Thyroid gland (tissue), 4 donors: Measurements from ENCODE around the gene PACSIN1. TPM values are rescaled to one million over a fixed set of nuclear protein-coding genes. Genes with fewer than 3 reads are reported as not detected.

Experiments
- DNase-seq, 2 donors: peaks; one replicate each; pipeline ENCODE4 v3.0.0-alpha.2; 2019
- H3K27ac ChIP-seq, 3 donors: fragments of 200-600 bp; sonication (generic); 1 replicate in 2 of 3; 2 replicates in 1 of 3; pipeline ENCODE4 v1.5.1; 2016 to 2019; ENCODE audit warnings: mild to moderate bottlenecking in 1 of 3, moderate library complexity in 1 of 3
- H3K27me3 ChIP-seq: fragments of 200-600 bp; sonication (generic); one replicate; pipeline ENCODE4 v1.5.1; 2019
- H3K36me3 ChIP-seq, 2 donors: fragments of 200-600 bp; sonication (generic); one replicate each; pipeline ENCODE4 v1.5.1; 2016 to 2019
- H3K4me1 ChIP-seq, 2 donors: fragments of 200-600 bp; sonication (generic); one replicate each; pipeline ENCODE4 v1.5.1; 2017 to 2019
- H3K4me3 ChIP-seq, 3 donors: fragments of 200-600 bp; sonication (generic); replicated peaks in 1 of 3; 1 replicate in 2 of 3; 2 replicates in 1 of 3; pipeline ENCODE4 v1.5.1; 2016; ENCODE audit warnings: mild to moderate bottlenecking in 1 of 3
- H3K9me3 ChIP-seq: fragments of 200-600 bp; sonication (generic); one replicate; pipeline ENCODE4 v1.5.1; 2017
- POLR2A ChIP-seq, 2 donors: fragments of 450-650 bp; IDR thresholded peaks; one replicate each; pipeline ENCODE4 v1.6.1; 2017; ENCODE audit warnings: antibody characterized with exemption in 2 of 2, mild to moderate bottlenecking in 2 of 2, moderate library complexity in 1 of 2
- WGBS, 2 donors: methylation state at CpG; one replicate each; pipeline ENCODE4 v1.1.5; 2017; 5-methylcytosine and 5-hydroxymethylcytosine counted together
- intact Hi-C: fragments of 100-400 bp; cut with DNase I; formaldehyde crosslinking; loops from one replicate; pipeline ENCODE4 v1.15.1; 2023
- total RNA-seq, 4 donors: library from RNA; depleted of rRNA; stranded (reverse); fragments of >200 nt; gene quantifications; one replicate each; pipeline ENCODE4 v1.2.3, GENCODE V29; 2016
- TF ChIP-seq, protein P1 (sequence below), 6 experiments: fragments of 200-600 bp in 3 of 6; fragments of 450-650 bp in 3 of 6; sonication (generic) in 3 of 6; IDR thresholded peaks; one replicate each; pipeline ENCODE4 v1.5.1; 2016 to 2019; ENCODE audit warnings: antibody characterized with exemption in 6 of 6, mild to moderate bottlenecking in 2 of 6, inconsistent platforms in 1 of 6, moderate library complexity in 1 of 6

The PACSIN1 gene
- total RNA-seq, 4 donors from 2014 or later: 0.11 TPM; not detected in 3

DNA sequence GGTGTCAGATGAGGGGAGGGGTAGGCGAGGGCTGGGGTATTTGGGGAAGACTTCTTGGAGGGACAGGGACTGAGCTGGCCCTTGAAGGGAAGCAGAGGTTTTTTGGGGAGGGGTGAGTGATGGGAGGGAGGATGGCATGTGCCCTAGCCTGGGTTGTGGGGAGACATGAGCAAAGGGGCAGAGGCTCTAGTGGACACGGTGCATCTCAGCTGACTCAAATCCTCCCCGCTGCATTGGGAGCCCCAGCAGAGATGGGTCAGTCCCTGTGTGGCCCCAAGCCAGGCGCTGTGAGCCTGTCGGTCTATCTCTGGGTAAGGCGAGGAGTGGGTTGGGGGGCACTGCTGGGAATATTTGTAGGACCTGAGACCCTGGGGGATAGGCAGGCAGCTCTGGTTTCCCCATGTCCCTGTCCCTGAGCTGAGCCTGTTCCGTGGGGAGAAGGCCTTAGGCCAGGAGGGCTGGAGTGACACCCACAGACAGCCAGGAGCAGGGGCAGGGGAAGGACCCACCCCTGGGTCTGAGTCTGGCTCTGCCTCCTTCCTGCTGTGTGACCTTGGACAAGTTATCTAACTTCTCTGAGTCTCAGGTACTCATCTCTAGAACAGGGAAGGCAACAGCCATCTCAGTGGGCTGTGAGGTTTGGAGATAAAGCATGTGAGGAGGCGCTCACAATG lies 54.2 kb downstream of the PACSIN1 start:
- DNase-seq: no peak
- Histone ChIP-seq H3K4me1 (no peaks in the 10 kb centered on the region), H3K27me3 (no peaks in the 10 kb centered on the region), H3K36me3 (no peaks in the 10 kb centered on the region), H3K4me3 (no peak overlapping the region), H3K9me3 (no peaks in the 10 kb centered on the region), H3K27ac (no peak overlapping the region)
- intact Hi-C loops: no loop called here
- WGBS, 2 donors: 89 to 94% methylated on average over 5 to 8 of the region's 8 CpGs
- TF ChIP-seq POLR2A (IDR thresholded peaks at IDR 0.05): no peak
- TF ChIP-seq, protein P1, sequence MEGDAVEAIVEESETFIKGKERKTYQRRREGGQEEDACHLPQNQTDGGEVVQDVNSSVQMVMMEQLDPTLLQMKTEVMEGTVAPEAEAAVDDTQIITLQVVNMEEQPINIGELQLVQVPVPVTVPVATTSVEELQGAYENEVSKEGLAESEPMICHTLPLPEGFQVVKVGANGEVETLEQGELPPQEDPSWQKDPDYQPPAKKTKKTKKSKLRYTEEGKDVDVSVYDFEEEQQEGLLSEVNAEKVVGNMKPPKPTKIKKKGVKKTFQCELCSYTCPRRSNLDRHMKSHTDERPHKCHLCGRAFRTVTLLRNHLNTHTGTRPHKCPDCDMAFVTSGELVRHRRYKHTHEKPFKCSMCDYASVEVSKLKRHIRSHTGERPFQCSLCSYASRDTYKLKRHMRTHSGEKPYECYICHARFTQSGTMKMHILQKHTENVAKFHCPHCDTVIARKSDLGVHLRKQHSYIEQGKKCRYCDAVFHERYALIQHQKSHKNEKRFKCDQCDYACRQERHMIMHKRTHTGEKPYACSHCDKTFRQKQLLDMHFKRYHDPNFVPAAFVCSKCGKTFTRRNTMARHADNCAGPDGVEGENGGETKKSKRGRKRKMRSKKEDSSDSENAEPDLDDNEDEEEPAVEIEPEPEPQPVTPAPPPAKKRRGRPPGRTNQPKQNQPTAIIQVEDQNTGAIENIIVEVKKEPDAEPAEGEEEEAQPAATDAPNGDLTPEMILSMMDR (IDR thresholded peaks at IDR 0.05): no peak

DNA sequence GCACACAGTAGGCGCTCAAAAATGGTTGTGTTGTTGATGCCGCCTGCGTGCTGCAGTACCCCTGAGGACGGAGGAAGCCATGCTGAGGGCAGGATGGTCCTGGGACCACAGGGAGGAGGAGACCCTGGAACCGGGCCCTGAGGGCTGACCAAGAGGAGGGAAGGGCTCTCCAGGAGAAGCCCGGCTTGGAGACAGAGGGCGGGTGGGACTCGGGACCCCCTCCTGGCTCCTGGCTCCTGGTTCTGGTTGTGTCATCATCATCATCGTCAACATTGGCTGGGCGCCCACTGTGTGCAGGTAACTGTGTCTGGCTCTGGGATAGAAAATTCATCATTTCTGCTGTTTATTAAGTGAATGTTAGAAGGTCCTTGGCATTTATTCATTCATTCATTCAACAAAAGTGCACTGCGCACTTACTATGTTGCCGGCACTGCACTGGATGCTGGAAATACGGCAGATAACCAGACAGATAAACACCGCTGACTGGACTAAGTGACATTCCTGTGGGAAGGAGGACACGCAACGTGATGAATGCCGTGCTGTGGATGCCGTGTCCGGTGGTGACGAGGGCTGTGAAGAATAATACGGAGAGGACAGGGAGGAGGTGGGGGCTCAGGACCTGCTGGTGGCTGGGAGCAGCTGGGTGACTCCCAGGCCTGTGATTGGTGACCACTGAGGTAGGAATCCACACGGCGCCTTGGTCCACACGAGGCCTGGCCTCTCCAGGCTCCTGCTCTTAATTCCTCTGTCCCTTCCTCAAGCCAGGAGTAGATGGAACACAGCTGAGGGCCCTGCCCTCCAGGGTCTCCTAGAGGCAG lies 55.0 kb downstream of the PACSIN1 start:
- WGBS, 2 donors: 80 to 86% methylated on average over 24 of the region's 24 CpGs
- no peak for DNase-seq
- Histone ChIP-seq H3K4me1 (no peaks in the 10 kb centered on the region), H3K27ac (no peak overlapping the region), H3K27me3 (no peaks in the 10 kb centered on the region), H3K4me3 (no peak overlapping the region), H3K36me3 (no peaks in the 10 kb centered on the region), H3K9me3 (no peaks in the 10 kb centered on the region)
- TF ChIP-seq, protein P1 (IDR thresholded peaks at IDR 0.05): no peak
- no peak for TF ChIP-seq POLR2A (IDR thresholded peaks at IDR 0.05)
- intact Hi-C loops: no loop called here

DNA sequence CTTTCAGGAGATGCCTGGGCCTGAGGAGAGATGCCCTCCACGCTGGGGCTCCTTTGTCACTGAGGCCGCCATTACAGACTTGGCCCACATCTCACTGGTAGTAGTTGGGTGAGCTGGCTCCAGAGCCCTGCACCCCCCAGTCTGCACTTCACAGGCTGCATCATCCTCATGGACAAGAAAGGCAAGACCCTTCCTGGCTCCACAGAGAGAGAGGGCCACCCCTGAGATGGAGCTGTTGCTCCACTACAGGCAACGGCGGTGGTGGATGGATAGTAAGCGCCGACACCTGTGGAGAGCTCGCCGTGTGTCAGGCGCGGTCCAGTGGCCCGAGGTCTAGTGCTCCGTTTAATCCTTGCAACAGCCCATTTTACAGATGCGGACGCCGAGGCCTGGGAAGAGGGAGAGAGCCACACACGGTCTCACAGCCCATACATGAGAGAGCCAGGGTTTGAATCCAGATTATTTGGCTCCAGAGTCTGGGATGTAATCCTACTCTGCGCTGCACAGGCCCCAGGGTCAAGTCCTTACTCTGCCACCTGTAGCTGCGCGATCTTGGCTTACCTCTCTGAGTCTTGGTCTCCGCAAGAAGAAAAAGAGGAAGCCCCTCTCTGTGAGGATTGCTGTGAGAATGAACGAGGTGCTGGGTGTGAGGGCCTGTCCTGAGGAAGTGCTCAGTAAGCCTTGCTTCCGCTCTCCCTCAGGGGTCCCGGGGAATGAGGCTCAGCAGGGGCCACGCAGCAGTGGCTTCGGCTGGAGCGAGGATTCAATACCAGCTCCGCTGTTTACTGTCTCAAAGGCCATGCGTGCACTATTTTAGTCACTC lies 55.8 kb downstream of the PACSIN1 start:
- Histone ChIP-seq H3K9me3 (no peaks in the 10 kb centered on the region), H3K4me3 (no peak overlapping the region), H3K4me1 (peaks cover 3 to 4% of the 10 kb centered on the region in 2 donors), H3K36me3 (no peaks in the 10 kb centered on the region), H3K27me3 (no peaks in the 10 kb centered on the region), H3K27ac (no peak overlapping the region)
- intact Hi-C loops: no loop called here
- 88 to 90% methylated on average over 26 of the region's 28 CpGs for WGBS, 2 donors
- TF ChIP-seq POLR2A (IDR thresholded peaks at IDR 0.05): no peak
- TF ChIP-seq, protein P1 (IDR thresholded peaks at IDR 0.05): no peak
- no peak for DNase-seq

DNA sequence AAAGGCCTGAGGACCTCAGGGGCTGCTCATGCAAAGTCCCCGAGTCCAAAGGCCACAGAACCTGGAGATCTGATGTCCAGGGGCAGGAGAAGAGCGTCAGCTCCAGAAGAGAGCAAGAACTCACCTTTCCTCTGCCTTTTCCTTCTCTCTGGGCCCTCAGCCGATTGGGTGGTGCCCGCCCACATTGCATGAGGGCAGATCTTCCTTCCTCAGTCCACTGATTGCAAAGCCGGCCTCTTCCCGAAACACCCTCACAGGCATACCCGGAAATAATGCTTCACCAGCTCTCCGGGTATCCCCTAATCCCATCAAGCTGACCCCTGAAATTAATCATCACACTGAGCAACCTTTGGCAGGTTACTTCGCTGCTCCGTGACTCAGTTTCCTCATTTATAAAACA lies 56.9 kb downstream of the PACSIN1 start:
- WGBS, 2 donors: 79 to 81% methylated on average over 9 to 10 of the region's 10 CpGs
- intact Hi-C loops: no loop called here
- no peak overlapping the region for H3K27ac ChIP-seq
- no peaks in the 10 kb centered on the region for H3K27me3 ChIP-seq
- H3K36me3 ChIP-seq: no peaks in the 10 kb centered on the region
- DNase-seq: no peak
- TF ChIP-seq, protein P1 (IDR thresholded peaks at IDR 0.05): no peak
- TF ChIP-seq POLR2A (IDR thresholded peaks at IDR 0.05): no peak
- peaks cover 4 to 6% of the 10 kb centered on the region in 2 donors for H3K4me1 ChIP-seq
- no peaks in the 10 kb centered on the region for H3K9me3 ChIP-seq
- H3K4me3 ChIP-seq: no peak overlapping the region
